Spleen (tissue), 7 donors: ENCODE measurements around the gene SLC44A1.

ENCODE experiments used
- CTCF ChIP-seq, 11 experiments: fragments of 200-600 bp in 7 of 11; fragments of 450-650 bp in 4 of 11; sonication (generic) in 4 of 11; IDR thresholded peaks in 8 of 11; conservative IDR thresholded peaks in 3 of 11; 1 replicate in 7 of 11; 2 replicates in 4 of 11; pipeline versions ENCODE4 v1.4.0 to v1.8.0; 2016 to 2021; ENCODE audit warnings: antibody characterized with exemption in 11 of 11, inconsistent platforms in 4 of 11, mild to moderate bottlenecking in 1 of 11
- POLR2AphosphoS5 ChIP-seq, 3 donors: sonication (generic); formaldehyde crosslinking; IDR thresholded peaks; one replicate each; pipeline ENCODE4 v1.5.1; 2017; ENCODE audit warnings: antibody characterized with exemption in 3 of 3
- donor health status: DM: no; HTN: no; CAD: no; lungs with moderate emphysema.
- donor health status: DM: no; HTN: no; CAD: no.
- donor health status: DM: no; HTN: no; CAD: no.

GRCh38 chr9:105445203-105445881 lies 200.9 kb downstream of the SLC44A1 start:
- TF ChIP-seq CTCF (IDR thresholded peaks at IDR 0.05 in 8 of 11, conservative IDR thresholded peaks at IDR 0.05 in 3 of 11) (no peak), POLR2AphosphoS5 (IDR thresholded peaks at IDR 0.05) (no peak)
